Osteocyte (in vitro differentiated cells): ENCODE results near the gene COX7B2. TPM values are rescaled to one million over a fixed set of nuclear protein-coding genes. Genes with fewer than 3 reads are reported as not detected.

Source experiments
- DNase-seq: peaks from one replicate; pipeline ENCODE4 v3.0.0; 2021; ENCODE audit warnings: mixed read lengths; ENCODE audit not compliant: unreplicated experiment; ENCODE audit errors: extremely low spot score
- H3K27ac Mint-ChIP-seq: one replicate; pipeline ENCODE4 v1.8.0; 2021; ENCODE audit warnings: mild to moderate bottlenecking, mixed read lengths; ENCODE audit not compliant: unreplicated experiment
- H3K27me3 Mint-ChIP-seq: one replicate; pipeline ENCODE4 v1.8.0; 2021; ENCODE audit warnings: mixed read lengths; ENCODE audit not compliant: unreplicated experiment
- H3K36me3 Mint-ChIP-seq: one replicate; pipeline ENCODE4 v1.8.0; 2021; ENCODE audit warnings: mixed read lengths; ENCODE audit not compliant: unreplicated experiment
- H3K4me1 Mint-ChIP-seq: one replicate; pipeline ENCODE4 v1.8.0; 2021; ENCODE audit warnings: mixed read lengths; ENCODE audit not compliant: unreplicated experiment
- H3K4me3 Mint-ChIP-seq: one replicate; pipeline ENCODE4 v1.8.0; 2021; ENCODE audit warnings: mild to moderate bottlenecking, moderate library complexity, mixed read lengths; ENCODE audit not compliant: unreplicated experiment
- H3K9me3 Mint-ChIP-seq: one replicate; pipeline ENCODE4 v1.8.0; 2021; ENCODE audit warnings: mixed read lengths; ENCODE audit not compliant: unreplicated experiment
- total RNA-seq: library from RNA; stranded (reverse); gene quantifications from 2 replicates; pipeline ENCODE4 v1.2.1, GENCODE V29; 2021
- TF ChIP-seq, protein P1 (sequence below): fragments of 200-600 bp; sonication (generic); IDR thresholded peaks from 2 replicates; pipeline ENCODE4 v1.5.0; 2021; ENCODE audit warnings: antibody characterized with exemption, mild to moderate bottlenecking, moderate library complexity

Gene COX7B2
- total RNA-seq, 1 donor from 2014 or later = not detected

DNA sequence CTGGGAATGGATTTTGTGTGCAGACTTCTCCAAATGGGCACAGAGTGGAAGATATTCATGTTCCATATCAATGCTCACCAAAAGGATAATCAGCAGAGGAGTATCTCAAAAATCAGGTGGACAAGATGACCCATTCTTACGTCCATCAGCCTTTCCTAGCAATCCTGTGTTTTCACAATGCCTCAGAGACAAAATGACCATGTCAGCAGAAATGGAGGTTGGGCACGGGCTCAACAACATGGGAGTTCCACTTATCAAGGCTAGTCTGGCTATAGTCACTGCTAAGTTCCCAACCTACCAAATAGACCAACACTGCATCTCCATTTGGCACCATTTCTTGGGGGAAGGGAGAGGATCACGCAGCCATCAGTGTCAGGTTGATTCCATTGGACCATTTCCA, 179.0 kb downstream of the COX7B2 start:
- TF ChIP-seq, protein P1, sequence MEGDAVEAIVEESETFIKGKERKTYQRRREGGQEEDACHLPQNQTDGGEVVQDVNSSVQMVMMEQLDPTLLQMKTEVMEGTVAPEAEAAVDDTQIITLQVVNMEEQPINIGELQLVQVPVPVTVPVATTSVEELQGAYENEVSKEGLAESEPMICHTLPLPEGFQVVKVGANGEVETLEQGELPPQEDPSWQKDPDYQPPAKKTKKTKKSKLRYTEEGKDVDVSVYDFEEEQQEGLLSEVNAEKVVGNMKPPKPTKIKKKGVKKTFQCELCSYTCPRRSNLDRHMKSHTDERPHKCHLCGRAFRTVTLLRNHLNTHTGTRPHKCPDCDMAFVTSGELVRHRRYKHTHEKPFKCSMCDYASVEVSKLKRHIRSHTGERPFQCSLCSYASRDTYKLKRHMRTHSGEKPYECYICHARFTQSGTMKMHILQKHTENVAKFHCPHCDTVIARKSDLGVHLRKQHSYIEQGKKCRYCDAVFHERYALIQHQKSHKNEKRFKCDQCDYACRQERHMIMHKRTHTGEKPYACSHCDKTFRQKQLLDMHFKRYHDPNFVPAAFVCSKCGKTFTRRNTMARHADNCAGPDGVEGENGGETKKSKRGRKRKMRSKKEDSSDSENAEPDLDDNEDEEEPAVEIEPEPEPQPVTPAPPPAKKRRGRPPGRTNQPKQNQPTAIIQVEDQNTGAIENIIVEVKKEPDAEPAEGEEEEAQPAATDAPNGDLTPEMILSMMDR = no peak
- DNase-seq = no peak
- Mint-ChIP-seq H3K27ac (no peak overlapping the region), H3K36me3 (no peaks in the 10 kb centered on the region), H3K4me3 (no peak overlapping the region), H3K4me1 (no peaks in the 10 kb centered on the region), H3K9me3 (peaks cover 41% of the 10 kb centered on the region), H3K27me3 (no peaks in the 10 kb centered on the region)

DNA sequence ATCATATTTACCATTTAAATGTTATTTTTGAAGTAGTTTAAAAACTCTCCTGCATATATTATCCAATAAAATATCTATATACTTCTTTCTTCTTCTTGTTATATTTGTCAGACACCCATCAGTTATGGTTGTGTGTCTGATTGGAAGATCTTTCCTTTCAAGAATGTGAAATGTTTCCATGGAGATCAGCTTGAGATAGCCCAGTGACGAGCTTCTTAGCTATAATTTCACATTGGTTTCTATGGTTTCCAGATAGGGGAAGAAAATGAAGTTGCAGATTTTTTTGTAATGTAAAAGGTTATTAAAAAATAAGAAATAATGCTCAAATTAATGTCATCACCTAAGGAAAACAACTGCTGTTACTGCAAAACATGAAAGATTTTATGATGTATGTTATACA, 189.0 kb downstream of the COX7B2 start:
- no peak for DNase-seq
- Mint-ChIP-seq H3K27ac (no peak overlapping the region), H3K27me3 (no peaks in the 10 kb centered on the region), H3K4me3 (no peak overlapping the region), H3K4me1 (no peaks in the 10 kb centered on the region), H3K36me3 (no peaks in the 10 kb centered on the region), H3K9me3 (peaks cover 7% of the 10 kb centered on the region)
- TF ChIP-seq, protein P1 = no peak

DNA sequence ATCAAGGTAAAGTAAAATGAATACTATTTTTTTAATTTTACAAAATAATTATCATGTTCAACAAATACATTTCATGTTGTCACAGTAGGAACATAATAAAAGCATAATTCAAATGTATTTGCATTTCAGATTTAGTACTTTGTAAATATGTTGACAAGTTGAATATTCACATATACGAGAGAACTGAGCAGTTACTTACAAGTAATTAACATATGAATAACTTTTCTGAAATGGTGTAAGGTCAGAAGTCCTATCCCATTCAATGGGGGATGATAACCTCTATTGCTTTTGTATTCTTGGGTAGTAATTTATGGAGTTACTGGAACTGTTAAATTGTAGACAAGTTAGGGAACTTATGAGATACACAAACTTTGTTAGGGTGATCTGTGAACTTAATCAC, 191.1 kb downstream of the COX7B2 start:
- TF ChIP-seq, protein P1 = no peak
- DNase-seq = no peak

GRCh38 chr4:46715468-46715867, 193.6 kb downstream of the COX7B2 start:
- peaks cover 10% of the 10 kb centered on the region for H3K9me3 Mint-ChIP-seq
- no peak overlapping the region for H3K27ac Mint-ChIP-seq
- no peak overlapping the region for H3K4me3 Mint-ChIP-seq
- TF ChIP-seq, protein P1 = no peak
- no peak for DNase-seq
- H3K36me3 Mint-ChIP-seq = no peaks in the 10 kb centered on the region
- no peaks in the 10 kb centered on the region for H3K27me3 Mint-ChIP-seq
- no peaks in the 10 kb centered on the region for H3K4me1 Mint-ChIP-seq

More for the DNA sequence above, 191.1 kb downstream of the COX7B2 start:
- no peaks in the 10 kb centered on the region for H3K4me1 Mint-ChIP-seq
- peaks cover 5% of the 10 kb centered on the region for H3K9me3 Mint-ChIP-seq
- no peak overlapping the region for H3K27ac Mint-ChIP-seq
- no peaks in the 10 kb centered on the region for H3K36me3 Mint-ChIP-seq
- H3K27me3 Mint-ChIP-seq = no peaks in the 10 kb centered on the region
- no peak overlapping the region for H3K4me3 Mint-ChIP-seq

- TF ChIP-seq, protein P1 = no peak
- Mint-ChIP-seq H3K36me3 (no peaks in the 10 kb centered on the region), H3K27ac (no peak overlapping the region), H3K9me3 (peaks cover 30% of the 10 kb centered on the region), H3K27me3 (no peaks in the 10 kb centered on the region), H3K4me3 (no peak overlapping the region), H3K4me1 (no peaks in the 10 kb centered on the region)
- no peak for DNase-seq
These were observed 210.2 kb downstream of the COX7B2 start for GRCh38 chr4:46698891-46699290.

Other genes with a start within 250 kb of the COX7B2 start
- not detected in 2 replicates for gene GABRA4, start 84.3 kb upstream of the COX7B2 start, total RNA-seq
- not detected in 2 replicates for gene GABRB1, start 122.3 kb upstream of the COX7B2 start, total RNA-seq